OCI-LY7 (cell line): Measurements from ENCODE around the gene YPEL3.

Experiments used
- CTCF ChIP-seq: fragments of 200-600 bp; sonication (generic); conservative IDR thresholded peaks from 2 replicates; pipeline ENCODE4 v1.5.1; 2014; ENCODE audit warnings: mild to moderate bottlenecking, antibody characterized with exemption, low read length, moderate library complexity, mixed read lengths
- EZH2phosphoT487 ChIP-seq: fragments of 200-600 bp; sonication (generic); IDR thresholded peaks from 2 replicates; pipeline ENCODE4 v1.6.1; 2018; ENCODE audit warnings: low read depth, borderline replicate concordance, mild to moderate bottlenecking, mixed run types, antibody characterized with exemption, low read length, moderate library complexity, mixed read lengths

DNA sequence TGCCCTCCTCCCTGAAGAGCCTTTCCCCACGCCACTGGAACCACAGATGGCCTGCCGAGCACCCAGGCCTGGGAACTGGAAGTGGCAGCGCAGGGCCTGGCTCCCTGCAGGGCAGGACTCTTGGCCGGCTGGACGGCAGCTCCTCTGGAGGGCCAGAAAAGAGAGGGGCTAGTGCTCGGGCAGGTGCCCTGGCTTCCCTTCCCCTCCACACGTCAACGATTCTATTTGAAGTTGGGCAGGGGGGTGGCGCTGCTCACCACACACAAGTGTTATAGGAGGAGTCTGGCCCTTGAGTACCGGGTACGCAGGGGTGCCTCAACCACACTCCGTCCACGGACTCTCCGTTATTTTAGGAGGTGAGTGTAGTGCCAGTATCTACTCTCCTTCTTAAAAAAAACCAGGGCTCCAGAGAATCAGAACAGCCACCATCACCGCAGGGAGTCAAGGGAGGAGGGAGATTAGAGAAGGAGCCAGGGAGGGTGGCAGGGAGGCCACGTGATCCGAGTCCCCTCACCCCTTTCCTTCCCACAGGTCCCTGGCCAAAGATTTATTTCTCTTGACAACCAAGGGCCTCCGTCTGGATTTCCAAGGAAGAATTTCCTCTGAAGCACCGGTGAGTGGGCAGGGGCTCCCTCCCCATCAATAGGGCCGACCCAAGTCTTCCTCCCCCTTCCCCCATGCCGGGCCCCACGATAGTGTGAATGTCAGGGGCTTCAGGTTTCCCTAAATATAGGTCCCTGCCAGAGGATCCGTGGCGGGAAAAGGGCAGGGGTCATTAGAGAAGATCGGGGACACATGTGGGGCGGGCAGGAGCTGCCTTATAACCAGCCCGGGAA lies 31.9 kb downstream of the YPEL3 start:
- no peak for TF ChIP-seq EZH2phosphoT487
- TF ChIP-seq CTCF: peak; percentile 78
